Left forelimb (tissue), 1 donor: ENCODE data around the gene SCYGR5.
"Not testable (repeated sequence)": the region's sequence is repeated elsewhere in the genome, so short reads cannot be mapped to it uniquely, and the experiment has no call there.

Experiments used
- DNase-seq: peaks from one replicate; pipeline ENCODE4 v3.0.0-alpha.2; 2018; ENCODE audit warnings: low spot score

SCYGR5 gene, protein sequence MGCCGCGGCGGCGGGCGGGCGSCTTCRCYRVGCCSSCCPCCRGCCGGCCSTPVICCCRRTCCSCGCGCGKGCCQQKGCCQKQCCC

DNA sequence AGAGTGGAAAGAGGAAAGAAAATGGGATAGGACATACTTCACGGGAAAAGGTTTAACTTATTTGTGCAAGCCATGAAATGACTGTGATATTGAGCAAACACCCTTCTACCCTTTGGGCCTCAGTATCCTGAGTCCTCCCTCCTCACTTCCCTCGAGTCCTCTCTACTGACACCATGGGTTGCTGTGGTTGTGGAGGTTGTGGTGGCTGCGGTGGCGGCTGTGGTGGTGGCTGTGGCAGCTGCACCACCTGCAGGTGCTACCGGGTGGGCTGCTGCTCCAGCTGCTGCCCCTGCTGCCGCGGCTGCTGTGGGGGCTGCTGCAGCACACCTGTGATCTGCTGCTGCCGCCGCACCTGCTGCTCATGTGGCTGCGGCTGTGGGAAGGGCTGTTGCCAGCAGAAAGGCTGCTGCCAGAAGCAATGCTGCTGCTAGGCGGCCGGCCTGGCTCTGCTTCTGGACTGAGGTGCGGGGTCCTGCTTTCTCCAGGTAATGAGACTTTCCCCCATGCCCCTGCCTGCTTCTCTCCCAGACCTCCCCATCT lies at the start of gene SCYGR5:
TSS of gene SCYGR5 (plus strand) at position 174 of the 540 bp plus-strand sequence. CDS start at position 174, 0 bp downstream.
- DNase-seq, result not testable (repeated sequence)

DNA sequence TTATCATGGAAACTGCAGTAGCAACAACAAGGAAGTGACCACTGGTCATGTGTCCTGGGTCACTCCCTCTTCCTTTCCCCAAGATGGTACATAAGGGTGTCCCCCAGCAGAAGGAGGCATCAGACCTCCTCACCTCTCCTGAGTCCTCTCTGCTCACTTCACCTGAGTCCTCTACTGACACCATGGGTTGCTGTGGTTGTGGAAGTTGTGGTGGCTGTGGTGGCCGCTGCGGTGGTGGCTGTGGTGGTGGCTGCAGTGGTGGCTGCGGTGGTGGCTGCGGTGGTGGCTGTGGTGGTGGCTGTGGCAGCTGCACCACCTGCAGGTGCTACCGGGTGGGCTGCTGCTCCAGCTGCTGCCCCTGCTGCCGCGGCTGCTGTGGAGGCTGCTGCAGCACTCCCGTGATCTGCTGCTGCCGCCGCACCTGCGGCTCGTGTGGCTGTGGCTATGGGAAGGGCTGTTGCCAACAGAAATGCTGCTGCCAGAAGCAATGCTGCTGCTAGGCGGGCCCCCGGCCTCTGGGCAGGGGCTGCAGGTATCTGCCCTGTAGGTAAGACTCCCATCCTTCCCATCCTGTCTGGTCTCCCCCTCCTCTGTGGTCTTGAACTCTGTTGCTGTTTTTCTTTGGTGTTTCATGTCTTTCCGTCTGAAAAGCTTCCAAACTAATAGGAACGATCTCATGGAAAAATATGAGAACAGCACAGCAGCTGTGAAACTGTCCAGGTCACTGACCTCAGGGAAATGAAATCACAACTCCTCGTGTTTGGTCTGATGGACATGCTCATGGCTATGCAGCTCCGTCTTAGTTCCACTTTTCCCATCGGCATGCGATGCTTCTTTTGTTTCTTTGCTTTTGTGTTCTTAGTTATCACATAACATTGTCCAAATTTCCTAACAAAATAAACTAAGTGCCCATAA lies 49.0 kb upstream of the SCYGR5 start, which contains the start of gene SCYGR4:
TSS of gene SCYGR4 (plus strand) at position 183 of the 915 bp plus-strand sequence. CDS start at position 183, 0 bp downstream.
- no peak for DNase-seq

DNA sequence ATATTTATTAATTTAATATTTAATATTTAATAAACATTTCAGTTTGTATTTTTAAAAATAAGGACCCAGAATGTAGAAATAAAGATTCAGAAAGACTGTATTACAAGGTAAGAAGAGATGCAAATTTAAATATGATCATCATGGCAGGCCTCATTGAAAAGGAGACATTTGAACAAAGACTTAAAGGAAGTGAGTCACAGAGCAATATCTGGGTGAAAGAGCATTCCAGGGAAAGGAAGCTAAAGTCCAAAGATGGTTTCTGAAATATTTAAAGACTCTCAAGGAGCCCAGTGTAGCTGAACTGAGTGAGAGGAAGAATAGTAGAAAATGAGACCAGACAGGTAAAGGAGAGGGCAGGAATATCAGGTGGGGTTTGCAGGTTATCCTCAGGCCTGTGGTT lies 43.4 kb upstream of the SCYGR5 start:
- DNase-seq, result no peak

GRCh38 chr2:227625420-227625819 lies 41.2 kb upstream of the SCYGR5 start:
- DNase-seq, result no peak

- no peak for DNase-seq
Measured at GRCh38 chr2:227626580-227627151, 39.9 kb upstream of the SCYGR5 start.

GRCh38 chr2:227627769-227628168 lies 38.8 kb upstream of the SCYGR5 start:
- no peak for DNase-seq

DNA sequence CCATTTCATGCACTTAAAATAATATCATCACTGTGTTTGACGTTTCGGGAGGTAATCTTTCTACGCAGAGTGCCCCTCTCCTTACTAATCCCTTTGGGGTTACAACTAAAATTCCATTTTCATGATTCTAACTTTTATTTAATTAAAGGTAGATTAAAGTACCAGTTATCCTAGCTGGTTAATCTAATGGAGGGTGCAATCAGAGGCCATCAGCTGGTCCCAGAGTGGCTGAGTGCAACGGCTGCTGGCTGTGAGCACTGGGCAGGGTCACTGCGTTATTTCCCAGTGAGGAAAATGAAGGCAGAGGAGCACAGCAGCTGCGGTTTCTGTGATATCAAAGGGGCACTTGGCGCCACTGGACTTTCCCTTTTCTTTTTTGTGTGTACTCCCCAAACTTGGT lies 37.2 kb upstream of the SCYGR5 start:
- DNase-seq, result no peak

DNA sequence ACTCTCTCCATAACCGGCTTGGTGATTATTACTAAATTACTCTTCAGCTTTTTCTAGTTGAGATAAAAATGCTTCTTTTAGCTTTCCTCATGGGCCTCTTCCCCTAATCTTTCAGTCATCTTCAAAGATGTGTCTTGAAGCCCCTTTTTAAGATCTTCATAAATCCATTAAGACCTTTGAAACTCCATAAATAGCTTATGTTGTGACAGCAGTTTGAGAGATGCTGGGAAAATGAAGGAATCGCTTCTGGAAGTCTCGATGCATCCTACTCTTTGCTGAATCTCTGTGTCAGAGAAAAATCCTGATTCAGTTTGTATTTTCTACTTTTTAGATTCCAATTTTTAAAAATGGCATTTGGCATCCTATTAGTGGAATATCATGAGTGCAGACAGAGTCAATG lies 36.3 kb upstream of the SCYGR5 start:
- DNase-seq, result no peak

DNA sequence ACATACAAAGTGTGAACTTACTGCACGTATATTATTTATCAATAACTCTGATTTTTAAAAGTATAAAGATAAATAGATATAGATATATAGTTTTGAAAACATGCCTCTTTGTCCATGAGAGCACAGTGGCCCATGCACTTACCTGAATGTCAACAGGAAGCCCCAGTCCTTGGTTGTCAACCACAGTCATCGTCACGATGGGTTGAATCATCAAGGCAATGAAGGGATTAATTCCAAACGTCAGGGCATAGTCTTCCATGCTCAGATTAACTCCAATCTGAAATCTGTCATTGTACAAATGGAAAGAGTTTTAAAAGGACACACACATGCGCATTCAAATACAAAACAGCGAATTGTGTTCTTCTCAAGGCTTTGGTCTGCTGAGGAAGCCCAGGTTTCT lies 33.8 kb upstream of the SCYGR5 start:
- DNase-seq, result no peak

DNA sequence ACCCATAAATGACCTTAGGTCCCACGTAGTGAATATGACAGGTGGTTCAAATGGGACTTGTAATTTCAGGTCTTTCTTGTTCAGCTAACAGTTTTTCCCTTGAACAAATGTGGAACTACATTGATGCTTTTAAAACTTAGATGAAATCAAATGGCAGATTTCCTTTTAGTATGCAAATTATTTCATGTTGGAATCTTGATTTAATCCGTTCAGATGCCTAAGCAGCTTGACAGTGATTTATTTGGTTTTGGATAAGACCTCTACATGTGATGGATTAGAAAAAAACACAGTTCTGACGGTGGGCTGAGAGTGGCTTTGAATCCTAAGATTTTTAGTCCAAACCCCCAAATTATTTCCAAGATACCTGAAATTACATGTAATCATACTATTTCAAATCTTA lies 32.4 kb upstream of the SCYGR5 start:
- no peak for DNase-seq

GRCh38 chr2:227642656-227643055 lies 23.9 kb upstream of the SCYGR5 start:
- no peak for DNase-seq

- DNase-seq, result no peak
Measured at GRCh38 chr2:227643990-227644551, 22.5 kb upstream of the SCYGR5 start.

DNA sequence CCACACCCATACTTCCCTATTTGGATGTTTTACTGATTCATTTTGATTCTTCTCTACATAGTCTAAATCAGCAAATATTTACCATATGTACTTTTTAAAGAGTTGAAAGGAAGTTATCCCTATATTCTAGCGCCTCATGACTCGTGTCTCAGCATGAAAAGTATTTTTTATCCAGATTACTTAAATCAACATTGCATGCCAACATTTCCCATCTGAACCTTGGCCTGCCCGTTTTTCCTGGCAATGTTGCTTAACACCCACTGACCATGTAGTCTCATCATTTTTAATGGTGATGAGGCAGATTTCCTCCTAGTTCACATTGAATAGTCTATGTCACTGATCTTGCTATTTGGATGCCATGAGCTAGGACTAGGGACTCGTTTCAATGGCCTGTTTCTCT lies 13.2 kb upstream of the SCYGR5 start:
- DNase-seq, result no peak

DNA sequence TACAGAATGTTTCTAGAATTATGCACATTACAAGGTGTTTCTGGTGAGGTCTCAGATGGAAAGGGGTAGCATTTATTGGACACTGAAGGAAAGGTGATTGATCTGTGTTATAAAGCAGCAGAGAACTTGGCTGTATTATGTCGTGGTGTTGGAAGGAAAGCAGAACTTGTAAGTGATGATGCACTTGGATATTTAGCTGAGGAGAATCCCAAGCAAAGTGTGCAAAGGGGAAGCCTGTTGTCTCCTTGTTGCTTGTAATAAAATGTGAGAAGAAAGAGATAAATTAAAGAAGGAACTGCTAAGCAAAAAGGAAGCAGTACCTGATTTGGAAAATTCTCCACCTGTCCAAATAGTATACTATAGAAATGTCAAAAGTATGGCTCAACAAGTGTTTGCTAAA lies 12.2 kb upstream of the SCYGR5 start:
- DNase-seq, result no peak

DNA sequence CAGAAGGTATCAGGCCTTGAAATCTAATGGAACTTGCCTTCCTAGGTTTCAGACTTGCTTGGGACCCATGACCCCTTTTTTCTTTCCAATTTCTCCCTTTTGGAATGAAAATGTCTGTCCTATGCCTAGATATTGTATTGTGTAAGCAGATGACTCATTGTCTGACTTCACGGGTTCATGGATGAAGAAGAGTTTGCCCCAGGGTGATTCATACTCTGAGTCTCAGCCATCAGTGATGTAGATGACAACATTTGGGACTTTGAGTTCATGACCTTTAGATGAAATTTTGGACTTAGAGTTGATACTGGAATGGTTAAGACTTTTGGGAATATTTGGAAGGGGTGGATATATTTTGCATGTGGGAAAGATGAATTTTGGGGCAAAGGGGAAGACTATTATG lies 11.2 kb upstream of the SCYGR5 start:
- no peak for DNase-seq

- no peak for DNase-seq
Measured at GRCh38 chr2:227657199-227657845, 9.3 kb upstream of the SCYGR5 start.

GRCh38 chr2:227661025-227661649 lies 5.5 kb upstream of the SCYGR5 start:
- DNase-seq, result no peak

- DNase-seq, result no peak
Measured at GRCh38 chr2:227661827-227662226, 4.8 kb upstream of the SCYGR5 start.

DNA sequence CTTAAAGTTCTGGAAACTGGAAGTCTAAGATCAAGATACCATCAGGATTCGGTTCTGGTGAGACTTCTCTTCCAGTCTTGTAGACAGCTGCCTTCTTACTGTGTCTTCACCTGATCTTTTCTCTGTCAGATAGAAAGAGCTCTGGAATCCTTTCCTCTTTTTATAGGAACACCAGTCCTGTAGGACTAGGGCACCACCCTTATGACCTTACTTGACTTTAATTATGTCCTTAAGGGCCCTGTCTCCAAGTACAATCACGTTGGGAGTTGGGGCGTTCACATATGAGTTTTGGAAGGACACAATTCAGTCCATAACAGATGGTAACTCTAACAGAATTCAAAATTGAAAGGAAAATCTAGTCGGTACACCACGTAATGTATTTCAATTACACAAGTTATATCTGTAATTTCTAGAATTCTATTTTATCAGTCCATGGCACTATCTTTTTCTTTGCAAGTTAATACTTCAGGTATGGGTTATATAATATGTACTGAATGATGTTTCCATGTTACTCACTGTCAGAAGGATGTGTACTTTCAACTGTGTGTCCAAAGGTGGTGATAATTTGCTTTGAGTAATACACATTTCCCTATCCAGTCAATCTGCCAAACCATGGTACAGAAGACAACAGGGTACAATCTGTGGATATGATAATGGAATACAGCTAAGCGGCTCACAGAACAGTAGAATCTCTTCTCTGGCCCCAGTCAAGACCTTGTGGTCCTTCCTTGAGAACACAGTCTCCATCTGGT lies 1.2 kb upstream of the SCYGR5 start:
- no peak for DNase-seq

DNA sequence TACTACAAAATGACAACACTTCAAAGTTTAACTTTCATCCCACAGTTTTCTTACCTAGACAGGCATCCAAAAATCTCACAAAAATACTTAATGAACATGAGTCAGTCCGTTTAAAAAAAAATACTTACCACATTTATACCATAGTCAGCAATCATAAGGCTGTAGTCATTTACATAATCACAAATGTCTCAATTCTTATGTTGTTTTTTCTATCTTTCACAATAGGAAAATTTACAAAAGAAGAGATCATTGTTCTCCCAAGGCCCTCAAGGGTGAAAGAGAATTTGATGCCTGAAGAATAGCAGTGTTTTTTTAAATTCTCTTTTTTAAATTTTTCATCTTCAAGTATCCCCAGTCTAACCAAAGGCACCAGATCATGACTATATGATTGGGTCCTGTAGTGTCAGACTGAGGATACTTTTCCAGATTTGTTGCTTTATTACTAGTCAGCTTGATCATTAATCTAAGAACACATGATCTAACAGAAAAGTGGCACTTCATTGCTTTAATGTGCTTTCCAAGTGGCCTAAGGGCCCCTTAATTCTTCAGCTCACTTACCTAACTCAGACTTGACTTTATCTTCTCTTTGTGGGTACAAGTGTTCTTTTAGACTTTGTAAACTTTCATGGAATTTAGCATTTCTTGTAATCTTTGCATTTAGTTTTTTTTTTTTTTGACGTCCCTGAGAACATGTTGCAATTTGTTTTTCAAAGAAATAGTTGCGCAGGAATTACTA lies 4.7 kb downstream of the SCYGR5 start:
- DNase-seq, result no peak
